Measurements from ENCODE around the gene ZNRF3. TPM values are rescaled to one million over a fixed set of nuclear protein-coding genes. Genes with fewer than 3 reads are reported as not detected.

The ZNRF3 gene
- total and polyA plus RNA-seq, 9 donors, result 7.4 to 24.3 (median 11.6) TPM

GRCh38 chr22:29054251-29054767 lies 170.9 kb downstream of the ZNRF3 start:
- no peak for DNase-seq
- no peak for TF ChIP-seq POLR2A (IDR thresholded peaks at IDR 0.05)
- no peak for TF ChIP-seq CTCF (IDR thresholded peaks at IDR 0.05)
- no peak for TF ChIP-seq EP300 (IDR thresholded peaks at IDR 0.05)
- no peak overlapping the region for H3K27ac ChIP-seq
- H3K9me3 ChIP-seq, result no peaks in the 10 kb centered on the region
- H3K4me1 ChIP-seq (ENCODE audit: insufficient read depth), result no peaks in the 10 kb centered on the region
- intact Hi-C loops (cut with DNase I), result loop anchor here in 2 of 4 donors (10.0 kb wide), 1 partner anchor 190 kb away; no protein-coding TSS in a partner anchor
- H3K27me3 ChIP-seq, result no peaks in the 10 kb centered on the region
- no peaks in the 10 kb centered on the region for H3K36me3 ChIP-seq
- no peak overlapping the region for H3K4me3 ChIP-seq
- 77 to 79% (median 79%) methylated on average over 10 of the region's 10 CpGs for WGBS, 3 donors

GRCh38 chr22:29055192-29055830 lies 171.9 kb downstream of the ZNRF3 start:
- TF ChIP-seq POLR2A (IDR thresholded peaks at IDR 0.05), result no peak
- TF ChIP-seq CTCF (IDR thresholded peaks at IDR 0.05), result no peak
- H3K27ac ChIP-seq, result no peak overlapping the region
- no peak overlapping the region for H3K4me3 ChIP-seq
- H3K27me3 ChIP-seq, result no peaks in the 10 kb centered on the region
- no peaks in the 10 kb centered on the region for H3K4me1 ChIP-seq (ENCODE audit: insufficient read depth)
- no peaks in the 10 kb centered on the region for H3K36me3 ChIP-seq
- intact Hi-C loops (cut with DNase I), result loop anchor here in 2 of 4 donors (10.0 kb wide), 1 partner anchor 189 kb away; no protein-coding TSS in a partner anchor
- 24 to 49% (median 35%) methylated on average over 14 of the region's 14 CpGs for WGBS, 3 donors
- H3K9me3 ChIP-seq, result no peaks in the 10 kb centered on the region
- no peak for DNase-seq

GRCh38 chr22:29056472-29056871 lies 173.1 kb downstream of the ZNRF3 start:
- TF ChIP-seq POLR2A (IDR thresholded peaks at IDR 0.05) (no peak), CTCF (IDR thresholded peaks at IDR 0.05) (no peak), EP300 (IDR thresholded peaks at IDR 0.05) (no peak)
- intact Hi-C loops (cut with DNase I), result loop anchor here in 2 of 4 donors (10.0 kb wide), 1 partner anchor 188 kb away; no protein-coding TSS in a partner anchor
- no peaks in the 10 kb centered on the region for H3K36me3 ChIP-seq

GRCh38 chr22:29060251-29060869 lies 177.0 kb downstream of the ZNRF3 start:
- 85 to 92% (median 89%) methylated on average over 12 of the region's 12 CpGs for WGBS, 3 donors
- H3K4me1 ChIP-seq (ENCODE audit: insufficient read depth), result peaks cover 3% of the 10 kb centered on the region
- TF ChIP-seq POLR2A (IDR thresholded peaks at IDR 0.05) (no peak), EP300 (IDR thresholded peaks at IDR 0.05) (no peak), CTCF (IDR thresholded peaks at IDR 0.05) (no peak)
- H3K27ac ChIP-seq, result no peak overlapping the region
- no peak overlapping the region for H3K4me3 ChIP-seq
- no peak for DNase-seq
- H3K9me3 ChIP-seq, result no peaks in the 10 kb centered on the region
- no peaks in the 10 kb centered on the region for H3K27me3 ChIP-seq
- intact Hi-C loops (cut with DNase I), result no loop called here
- no peaks in the 10 kb centered on the region for H3K36me3 ChIP-seq

More at GRCh38 chr22:29056472-29056871, 173.1 kb downstream of the ZNRF3 start:
- H3K4me3 ChIP-seq, result no peak overlapping the region
- DNase-seq, result no peak
- H3K27me3 ChIP-seq, result no peaks in the 10 kb centered on the region
- no peaks in the 10 kb centered on the region for H3K9me3 ChIP-seq
- H3K27ac ChIP-seq, result no peak overlapping the region
- WGBS, 3 donors, result 90 to 97% (median 94%) methylated on average over 3 of the region's 3 CpGs
- H3K4me1 ChIP-seq (ENCODE audit: insufficient read depth), result no peaks in the 10 kb centered on the region
